Measurements from ENCODE around the gene BHLHA9. TPM values are rescaled to one million over a fixed set of nuclear protein-coding genes. Genes with fewer than 3 reads are reported as not detected.

The BHLHA9 gene
- total and polyA plus RNA-seq, 9 of the 15 experiments (the other 6 are each of a cell fraction or from before 2014, with no cell fraction given), result not detected

GRCh38 chr17:1315409-1315808 lies 45.2 kb downstream of the BHLHA9 start (continued):
- TF ChIP-seq ZNF717 (CRISPR knock-in tag; IDR thresholded peaks at IDR 0.05), result no peak
- TF ChIP-seq ZNF584 (CRISPR knock-in tag; IDR thresholded peaks at IDR 0.05; ENCODE audit: low read depth), result no peak
- no peak for TF ChIP-seq GABPB2 (CRISPR knock-in tag; conservative IDR thresholded peaks at IDR 0.05)
- TF ChIP-seq ZNF561 (CRISPR knock-in tag; conservative IDR thresholded peaks at IDR 0.05), result no peak
- no peak for TF ChIP-seq MAZ (CRISPR knock-in tag; conservative IDR thresholded peaks at IDR 0.05 in 1 of 2, IDR thresholded peaks at IDR 0.05 in 1 of 2)
- TF ChIP-seq ELF2 (CRISPR knock-in tag; IDR thresholded peaks at IDR 0.05), result no peak
- TF ChIP-seq E2F6 (IDR thresholded peaks at IDR 0.05; ENCODE audit: borderline replicate concordance in 1 of 2, extremely low read depth in 1 of 2, insufficient read depth in 1 of 2, insufficient read length in 1 of 2, low read depth in 1 of 2, low read length in 1 of 2, poor library complexity in 1 of 2, severe bottlenecking in 1 of 2), result no peak
- no peak for TF ChIP-seq ZNF12 (CRISPR knock-in tag; IDR thresholded peaks at IDR 0.05)
- TF ChIP-seq MBD2 (IDR thresholded peaks at IDR 0.05; ENCODE audit: borderline replicate concordance, low read depth), result no peak
- TF ChIP-seq EHMT2 (IDR thresholded peaks at IDR 0.05), result no peak

- no peak overlapping the region; a peak in 1 of 4 replicates for H3K9ac ChIP-seq (ENCODE audit: insufficient read depth in 1 of 2, low read depth in 2 of 2, low read length in 2 of 2)
- 17% methylated on average over 8 of the region's 10 CpGs for WGBS (ENCODE audit: insufficient coverage, low coverage, missing lambda C conversion rate)
- no peaks in the 10 kb centered on the region for H3K9me1 ChIP-seq (ENCODE audit: control insufficient read depth, insufficient read depth, low read length)
- in situ Hi-C loops (cut with MboI) (no loop called here), intact Hi-C loops (cut with micrococcal nuclease) (no loop called here)
- H3K27ac ChIP-seq (ENCODE audit: extremely low read depth, low read depth, low read length), result no peak overlapping the region
- FAIRE-seq, result no peak
- no peaks in the 10 kb centered on the region for H3K9me3 ChIP-seq (replicated peaks; ENCODE audit: control insufficient read depth, insufficient read depth, low read depth, low read length)
- H3K4me3 ChIP-seq, result no peak overlapping the region
- DNase-seq (ENCODE audit: extremely low read depth in 1 of 4, low spot score in 3 of 4), result no peak
- H2AFZ ChIP-seq (ENCODE audit: low read depth, low read length), result no peak overlapping the region
- no peaks in the 10 kb centered on the region for H3K36me3 ChIP-seq (ENCODE audit: control insufficient read depth, insufficient read depth, low read length)
- H3K4me2 ChIP-seq (ENCODE audit: insufficient read depth, low read length), result no peak overlapping the region
- H3K4me1 ChIP-seq (replicated peaks in 1 of 2; ENCODE audit: control insufficient read depth in 2 of 2, insufficient read depth in 2 of 2, low read length in 2 of 2), result peaks cover 0 to 9% of the 10 kb centered on the region in 2 experiments; a peak in 2 of 5 replicates
- CTCF ChIA-PET (ENCODE audit: low intra/inter-chr PET ratio), result no interaction called here
- BruUV-seq (replicated peaks), result no TSS peak
- H4K20me1 ChIP-seq (replicated peaks; ENCODE audit: control insufficient read depth, insufficient read depth, low read length), result no peaks in the 10 kb centered on the region
- peaks cover 3 to 6% of the 10 kb centered on the region in 2 experiments; a peak in 4 of 5 replicates for H3K27me3 ChIP-seq (ENCODE audit: control insufficient read depth in 2 of 2, insufficient read depth in 2 of 2, low read length in 2 of 2)
- no peak for ATAC-seq
- POLR2A ChIA-PET, result no interaction called here
- no peaks in the 10 kb centered on the region for H3K79me2 ChIP-seq (ENCODE audit: control insufficient read depth, insufficient read depth, low read length)
- TF ChIP-seq GATAD2B (IDR thresholded peaks at IDR 0.05; ENCODE audit: borderline replicate concordance) (no peak), POLR2AphosphoS2 (IDR thresholded peaks at IDR 0.05; ENCODE audit: low read length) (no peak), ZNF408 (CRISPR knock-in tag; IDR thresholded peaks at IDR 0.05; ENCODE audit: low read depth) (no peak), RFX7 (CRISPR knock-in tag; IDR thresholded peaks at IDR 0.05) (no peak), ZC3H11A (IDR thresholded peaks at IDR 0.05; ENCODE audit: low read depth, low read length) (no peak), IRF1 (CRISPR knock-in tag; IDR thresholded peaks at IDR 0.05; ENCODE audit: borderline replicate concordance) (no peak), TFE3 (CRISPR knock-in tag; IDR thresholded peaks at IDR 0.05) (no peak), CTBP1 (IDR thresholded peaks at IDR 0.05; ENCODE audit: borderline replicate concordance) (no peak), MAZ (CRISPR knock-in tag; conservative IDR thresholded peaks at IDR 0.05 in 1 of 2, IDR thresholded peaks at IDR 0.05 in 1 of 2) (no peak), ZNF551 (CRISPR knock-in tag; IDR thresholded peaks at IDR 0.05) (no peak)
Measured at GRCh38 chr17:1315891-1316403, 45.7 kb downstream of the BHLHA9 start.

All from K562 (cell line).